GM08714 (cell line): ENCODE results near the gene TEKT1.
"Not testable (repeated sequence)": the region's sequence is repeated elsewhere in the genome, so short reads cannot be mapped to it uniquely, and the experiment has no call there.

Experiments used
- H3K4me3 ChIP-seq: fragments of 200-500 bp; sonication (Bioruptor generic); 2 replicates; pipeline ENCODE4 v1.5.1; 2014; ENCODE audit warnings: mild to moderate bottlenecking, low read length, inconsistent platforms
- ZNF274 ChIP-seq: IDR thresholded peaks from 2 replicates; pipeline ENCODE4 v1.6.1; 2012; ENCODE audit warnings: mild to moderate bottlenecking, low read depth, low read length

TEKT1 gene

GRCh38 chr17:6831661-6832263, at the start of gene TEKT1:
Gene TEKT1, minus strand, starts transcription at chr17:6831729. Its CDS starts 1,353 bp downstream, at chr17:6830376.
- TF ChIP-seq ZNF274: no peak
- H3K4me3 ChIP-seq: peak within 1 kb of the TSS; percentile 38; the same call in 1 of the 2 replicates

GRCh38 chr17:6879221-6879975, 47.9 kb upstream of the TEKT1 start:
- not testable (repeated sequence) for H3K4me3 ChIP-seq

- not testable (repeated sequence) for H3K4me3 ChIP-seq
Observed at GRCh38 chr17:6875276-6875675, 43.7 kb upstream of the TEKT1 start.

GRCh38 chr17:6872936-6873335, 41.4 kb upstream of the TEKT1 start:
- TF ChIP-seq ZNF274: no peak
- H3K4me3 ChIP-seq: no peak overlapping the region

GRCh38 chr17:6870841-6871240, 39.3 kb upstream of the TEKT1 start:
- H3K4me3 ChIP-seq: no peak overlapping the region
- no peak for TF ChIP-seq ZNF274

- no peak overlapping the region for H3K4me3 ChIP-seq
- TF ChIP-seq ZNF274: no peak
Observed at GRCh38 chr17:6868582-6868981, 37.1 kb upstream of the TEKT1 start.

- TF ChIP-seq ZNF274: no peak
- H3K4me3 ChIP-seq: no peak overlapping the region
Observed at GRCh38 chr17:6867849-6868248, 36.3 kb upstream of the TEKT1 start.

- H3K4me3 ChIP-seq: no peak overlapping the region
- no peak for TF ChIP-seq ZNF274
Observed at GRCh38 chr17:6862825-6863224, 31.3 kb upstream of the TEKT1 start.

- H3K4me3 ChIP-seq: no peak overlapping the region
- TF ChIP-seq ZNF274: no peak
Observed at GRCh38 chr17:6862122-6862521, 30.6 kb upstream of the TEKT1 start.

GRCh38 chr17:6857904-6858303, 26.4 kb upstream of the TEKT1 start:
- H3K4me3 ChIP-seq: no peak overlapping the region
- no peak for TF ChIP-seq ZNF274

GRCh38 chr17:6857336-6857735, 25.8 kb upstream of the TEKT1 start:
- no peak overlapping the region for H3K4me3 ChIP-seq
- TF ChIP-seq ZNF274: no peak

GRCh38 chr17:6856051-6856450, 24.5 kb upstream of the TEKT1 start:
- TF ChIP-seq ZNF274: no peak
- H3K4me3 ChIP-seq: peak overlapping the region; percentile 22; the same call in 1 of the 2 replicates

- no peak for TF ChIP-seq ZNF274
- H3K4me3 ChIP-seq: peak overlapping the region; percentile 68
Observed at GRCh38 chr17:6853764-6854442, 22.4 kb upstream of the TEKT1 start.

- not testable (repeated sequence) for H3K4me3 ChIP-seq
Observed at GRCh38 chr17:6848545-6849179, 17.1 kb upstream of the TEKT1 start.

- H3K4me3 ChIP-seq: not testable (repeated sequence)
Observed at GRCh38 chr17:6846138-6846537, 14.6 kb upstream of the TEKT1 start.

- not testable (repeated sequence) for H3K4me3 ChIP-seq
Observed at GRCh38 chr17:6844406-6844805, 12.9 kb upstream of the TEKT1 start.
